Smooth muscle cell of trachea (primary cell): ENCODE measurements around the gene PRSS35. TPM values are rescaled to one million over a fixed set of nuclear protein-coding genes. Genes with fewer than 3 reads are reported as not detected.

Source experiments
- total RNA-seq: library from RNA; depleted of rRNA; stranded (reverse); fragments of >200 nt; gene quantifications from 2 replicates; pipeline ENCODE4 v1.2.1, GENCODE V29; 2014

PRSS35 gene
- total RNA-seq: 4.3 and 9.2 TPM in 2 replicates

GRCh38 chr6:83511901-83512681, at the start of gene PRSS35:
TSS of gene PRSS35 (plus strand) at chr6:83512534. CDS start at chr6:83523442, 10,908 bp downstream.

Other genes starting within 250 kb of the PRSS35 start
- gene ME1, start 81.5 kb upstream of the PRSS35 start, total RNA-seq: 26.0 and 36.7 TPM in 2 replicates
- gene SNAP91, start 196.6 kb downstream of the PRSS35 start, total RNA-seq: not detected in 2 replicates